Amygdala (tissue), 56 donors: ENCODE data around the gene PCSK4.
A peak's percentile ranks its signal among the peaks of the same experiment; 100 is the strongest.
"Not testable (repeated sequence)": the region's sequence is repeated elsewhere in the genome, so short reads cannot be mapped to it uniquely, and the experiment has no call there.

Source experiments
- DNase-seq, 56 donors: peaks; one replicate each; lab custom pipeline; 2025; lab: John Stamatoyannopoulos, UW

The PCSK4 gene

GRCh38 chr19:1489463-1490310 lies 463 bp downstream of the PCSK4 start:
- no peak for DNase-seq

- no peak for DNase-seq
These were observed 1.9 kb downstream of the PCSK4 start for GRCh38 chr19:1488282-1488601.

DNA sequence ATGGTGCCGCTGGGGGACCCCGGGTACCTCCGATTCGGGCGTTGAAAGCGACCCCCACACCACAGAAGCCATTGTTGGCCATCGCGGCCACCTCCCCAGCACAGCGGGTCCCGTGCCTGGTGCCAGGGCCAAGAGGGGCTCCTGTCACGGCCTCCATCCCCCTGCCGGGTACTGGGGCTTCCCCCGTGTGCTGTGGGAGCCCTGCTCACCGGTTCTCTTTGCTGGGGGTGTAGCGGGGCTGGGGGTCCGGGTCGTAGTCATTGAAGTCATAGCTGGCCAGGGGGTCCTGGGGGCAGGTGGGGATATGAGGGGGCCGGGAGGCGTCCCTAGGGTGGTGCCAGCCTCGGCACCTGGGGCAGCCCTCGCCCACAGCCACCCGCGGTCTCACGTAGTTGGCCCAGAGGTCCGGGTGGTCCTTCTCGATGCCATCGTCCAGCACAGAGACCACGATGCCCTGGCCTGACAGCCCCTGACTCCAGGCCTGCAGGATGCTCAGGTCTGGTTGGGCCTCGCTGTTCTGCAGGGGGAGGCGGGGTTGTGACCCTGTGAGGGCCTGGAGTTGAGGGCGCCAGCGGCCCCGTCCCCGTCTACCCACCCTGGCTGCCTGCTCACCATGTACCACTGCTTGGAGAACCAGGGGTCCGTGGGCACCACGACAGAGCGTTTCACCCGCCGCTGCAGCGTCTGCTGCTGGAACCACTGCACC lies 2.4 kb downstream of the PCSK4 start:
- DNase-seq: no peak

DNA sequence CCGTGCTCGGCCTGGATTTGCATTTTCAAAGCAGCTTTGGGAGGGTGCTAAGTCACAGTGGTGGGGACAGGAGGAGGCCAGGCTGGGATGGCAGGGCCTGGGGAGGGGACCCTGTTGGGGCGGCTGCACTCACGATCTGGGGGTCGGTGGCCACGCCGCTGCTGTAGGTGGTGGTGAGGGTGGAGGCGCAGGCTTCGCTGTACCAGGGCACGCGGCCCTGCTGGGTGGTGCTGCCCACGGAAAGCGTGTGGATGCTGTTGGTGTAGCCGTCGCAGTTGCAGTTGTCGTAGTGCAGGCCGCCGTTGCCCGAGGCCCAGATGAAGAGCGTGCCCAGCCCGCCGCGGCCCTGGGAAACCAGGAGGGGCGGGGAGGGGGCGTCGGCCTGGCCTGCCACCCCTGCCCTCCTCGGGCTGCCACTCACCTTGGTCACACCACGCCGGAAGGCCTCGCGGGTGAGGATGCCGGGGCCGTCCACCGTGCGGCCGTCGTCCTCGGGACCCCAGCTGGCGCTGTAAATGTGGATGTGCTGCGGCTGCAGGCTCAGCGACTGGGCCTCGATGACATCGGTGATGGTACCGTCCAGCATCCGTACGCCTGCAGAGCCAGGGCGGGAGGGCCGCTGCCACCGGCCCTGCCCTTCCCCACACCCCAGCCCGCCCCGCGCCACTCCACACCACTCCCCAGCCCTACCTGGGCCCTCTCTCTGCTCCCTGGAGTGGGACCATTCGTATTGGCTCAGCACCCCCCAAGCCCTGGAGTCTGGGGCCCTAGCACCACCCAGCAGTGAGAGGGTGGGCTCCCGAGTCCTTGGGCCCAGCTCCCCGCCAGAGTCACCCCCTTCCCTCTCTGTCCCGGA lies 3.2 kb downstream of the PCSK4 start:
- no peak for DNase-seq

DNA sequence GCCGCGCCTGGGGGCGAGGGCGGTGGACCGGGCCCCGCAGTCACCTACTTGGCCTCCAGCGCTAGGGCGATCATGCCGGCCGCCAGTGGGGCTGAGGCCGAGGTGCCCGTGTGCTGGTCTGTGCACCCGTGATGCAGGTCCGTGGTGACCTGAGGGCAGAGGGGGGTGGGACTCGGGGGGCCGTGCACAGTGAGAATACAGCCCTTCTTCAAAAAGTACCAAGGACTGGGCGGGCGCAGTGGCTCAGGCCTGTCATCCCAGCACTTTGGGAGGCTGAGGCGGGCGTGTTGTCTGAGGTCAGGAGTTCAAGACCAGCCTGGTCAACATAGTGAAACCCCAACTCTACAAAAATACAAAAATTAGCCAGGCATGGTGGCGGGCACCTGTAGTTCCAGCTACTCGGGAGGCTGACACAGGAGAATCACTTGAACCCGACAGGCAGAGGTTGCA lies 6.1 kb downstream of the PCSK4 start:
- no peak for DNase-seq

DNA sequence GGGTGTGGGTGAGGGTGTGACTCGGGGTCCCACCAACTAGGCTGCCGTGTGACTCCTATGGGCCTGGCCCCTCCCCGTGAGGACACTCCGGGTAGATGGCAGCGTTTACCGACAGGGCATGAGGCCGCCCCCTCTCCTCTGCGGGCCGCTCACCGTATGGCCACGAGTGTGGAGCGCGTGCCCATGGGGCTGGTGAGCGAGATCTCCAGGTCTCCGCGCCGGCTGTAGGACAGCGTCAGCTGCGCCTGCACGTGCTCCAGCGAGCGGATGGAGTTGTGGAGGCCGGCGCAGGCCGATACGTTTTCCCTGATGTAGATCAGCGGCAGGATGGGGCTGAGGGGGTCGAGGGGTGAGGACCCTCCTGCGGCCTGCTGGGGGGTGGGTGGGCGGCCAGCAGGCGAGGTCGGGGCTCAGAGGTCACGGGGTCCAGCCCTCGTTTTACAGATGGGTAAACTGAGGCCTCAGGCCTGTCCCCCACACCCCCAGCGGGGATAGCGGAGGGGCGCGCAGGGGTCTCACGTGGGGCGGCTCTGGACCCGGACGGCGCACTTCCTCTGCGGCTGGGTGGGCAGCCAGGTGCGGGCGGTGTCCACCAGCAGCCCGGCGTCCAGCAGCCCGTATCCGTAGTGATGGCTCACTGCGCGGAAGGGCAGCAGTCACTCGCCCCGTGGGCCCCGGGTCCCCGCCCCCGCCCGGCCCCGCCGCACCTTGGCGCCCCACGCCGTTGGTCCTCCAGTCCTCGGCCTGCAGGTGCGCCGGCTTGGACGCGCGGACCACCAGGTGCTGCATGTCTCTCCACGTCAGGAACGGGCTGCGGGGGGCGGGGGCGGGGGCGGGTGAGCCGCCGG lies 6.8 kb downstream of the PCSK4 start:
- no peak for DNase-seq

DNA sequence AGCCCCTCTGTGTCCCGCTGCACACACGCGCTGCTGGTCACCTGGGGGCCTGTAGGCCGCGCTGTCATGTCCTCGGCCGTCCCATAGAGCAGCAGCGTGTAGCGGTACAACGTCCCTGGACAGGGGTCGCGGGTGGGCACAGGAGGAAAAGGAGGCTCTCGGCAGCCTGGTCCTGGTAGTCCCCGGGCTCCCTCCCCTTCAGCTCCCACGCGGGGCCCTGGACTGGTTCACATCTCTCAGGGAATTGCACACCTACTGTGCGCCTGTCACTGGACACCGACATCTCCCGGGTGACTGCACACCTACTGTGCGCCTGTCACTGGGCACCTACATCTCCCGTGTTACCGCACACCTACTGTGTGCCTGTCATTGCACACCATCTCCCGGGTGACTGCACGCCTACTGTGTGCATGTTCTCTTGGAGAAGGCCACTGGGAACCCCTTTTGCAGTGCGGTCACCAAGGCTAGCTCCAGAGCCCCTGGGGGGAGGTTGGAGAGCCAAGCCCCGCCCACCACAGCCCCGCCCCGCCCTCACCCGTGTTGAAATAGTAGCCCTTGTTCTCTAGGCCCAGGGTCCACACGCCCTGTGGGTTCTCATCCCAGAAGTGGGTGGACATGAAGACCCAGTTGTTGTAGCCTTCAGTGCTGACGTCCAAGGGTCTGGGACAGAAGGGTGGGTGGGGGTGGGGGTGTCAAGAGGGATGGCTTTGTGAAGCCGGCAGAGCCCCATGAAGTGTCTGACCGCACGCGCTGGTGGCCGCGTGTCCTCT lies 7.6 kb downstream of the PCSK4 start:
- no peak for DNase-seq

DNA sequence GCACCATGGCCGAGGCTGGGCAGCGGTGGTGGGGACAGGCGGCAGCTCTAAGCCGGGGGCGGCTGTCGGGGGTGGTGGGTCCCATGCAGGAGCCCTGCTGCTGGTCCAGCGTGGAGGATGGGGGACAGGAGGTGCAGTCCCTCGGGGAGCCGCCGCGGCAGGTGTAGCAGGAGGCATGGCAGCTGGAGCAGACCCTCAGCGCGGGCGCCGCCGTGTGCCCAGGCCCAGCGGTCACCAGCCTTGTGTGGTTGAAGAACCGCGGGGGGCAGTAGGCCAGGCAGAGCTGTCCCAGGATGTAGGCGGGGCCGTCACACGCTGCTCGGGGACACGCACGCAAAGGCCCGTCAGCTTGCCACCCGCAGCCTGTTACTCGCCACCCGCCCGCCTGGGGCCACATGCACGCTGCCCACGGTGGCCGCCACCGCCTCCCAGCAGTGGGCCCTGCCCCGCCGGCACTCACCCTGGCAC lies 8.2 kb downstream of the PCSK4 start:
- no peak for DNase-seq

- no peak for DNase-seq
These were observed 8.8 kb downstream of the PCSK4 start for GRCh38 chr19:1481224-1481892.

DNA sequence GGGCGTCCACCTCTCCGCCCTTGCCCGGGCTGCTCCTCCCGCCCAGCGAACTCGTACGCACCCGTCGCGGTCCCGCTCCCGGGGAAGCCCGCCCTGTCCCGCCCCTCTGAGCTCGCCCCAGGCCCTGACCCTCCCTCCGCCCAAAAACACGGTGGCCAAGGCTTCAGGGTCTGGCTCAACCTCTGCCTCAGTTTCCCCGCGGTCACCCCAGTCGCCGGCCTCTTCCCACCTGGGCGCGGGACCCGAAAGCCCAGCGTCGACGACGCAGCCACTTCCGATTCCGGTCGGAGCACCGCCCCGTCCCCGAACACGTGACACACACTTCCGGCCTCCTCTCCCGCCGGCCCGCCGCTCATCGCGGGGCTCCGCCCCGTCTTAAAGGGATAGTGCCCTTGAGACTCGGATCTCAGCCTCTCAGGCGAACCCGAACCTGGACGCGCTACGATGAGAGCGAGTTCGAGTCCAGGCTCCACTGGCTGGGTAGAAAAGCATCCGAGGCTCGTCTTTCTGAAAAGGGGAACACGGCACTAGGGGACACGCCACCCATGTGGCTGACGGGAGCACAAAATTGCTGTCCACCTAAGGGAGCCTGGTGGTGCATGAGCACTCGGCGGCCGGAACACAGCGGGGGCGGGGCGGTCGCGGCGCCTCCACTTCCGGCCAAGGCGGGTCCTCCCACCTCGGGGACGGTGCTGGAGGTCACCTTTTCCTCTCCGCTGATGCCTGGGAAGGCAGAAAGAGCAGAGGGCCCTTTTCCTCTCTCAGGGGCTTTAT lies 11.0 kb downstream of the PCSK4 start, which contains the start of gene C19orf25:
Gene C19orf25 (minus strand): TSS at position 282 of the 774 bp plus-strand sequence. CDS start 312 bp downstream, outside the sequence.
- DNase-seq: peak; percentile 41 to 96 (median 87)

DNA sequence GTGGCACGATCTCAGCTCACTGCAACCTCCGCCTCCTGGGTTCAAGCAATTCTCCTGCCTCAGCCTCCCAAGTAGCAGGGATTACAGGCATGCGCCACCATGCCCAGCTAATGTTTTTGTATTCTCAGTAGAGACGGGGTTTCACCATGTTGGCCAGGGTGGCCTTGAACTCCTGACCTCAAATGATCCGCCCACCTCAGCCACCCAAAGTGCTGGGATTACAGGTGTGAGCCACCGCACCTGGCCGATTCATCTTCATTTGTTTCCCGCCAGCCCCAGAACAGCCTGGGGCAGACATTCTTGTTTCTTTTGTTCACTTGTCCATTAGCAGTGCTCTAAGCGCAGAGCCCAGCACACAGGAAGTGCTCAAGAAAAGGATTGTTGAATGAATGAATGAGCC lies 13.1 kb downstream of the PCSK4 start:
- not testable (repeated sequence) for DNase-seq

GRCh38 chr19:1475751-1476437 lies 14.3 kb downstream of the PCSK4 start:
- DNase-seq: no peak

DNA sequence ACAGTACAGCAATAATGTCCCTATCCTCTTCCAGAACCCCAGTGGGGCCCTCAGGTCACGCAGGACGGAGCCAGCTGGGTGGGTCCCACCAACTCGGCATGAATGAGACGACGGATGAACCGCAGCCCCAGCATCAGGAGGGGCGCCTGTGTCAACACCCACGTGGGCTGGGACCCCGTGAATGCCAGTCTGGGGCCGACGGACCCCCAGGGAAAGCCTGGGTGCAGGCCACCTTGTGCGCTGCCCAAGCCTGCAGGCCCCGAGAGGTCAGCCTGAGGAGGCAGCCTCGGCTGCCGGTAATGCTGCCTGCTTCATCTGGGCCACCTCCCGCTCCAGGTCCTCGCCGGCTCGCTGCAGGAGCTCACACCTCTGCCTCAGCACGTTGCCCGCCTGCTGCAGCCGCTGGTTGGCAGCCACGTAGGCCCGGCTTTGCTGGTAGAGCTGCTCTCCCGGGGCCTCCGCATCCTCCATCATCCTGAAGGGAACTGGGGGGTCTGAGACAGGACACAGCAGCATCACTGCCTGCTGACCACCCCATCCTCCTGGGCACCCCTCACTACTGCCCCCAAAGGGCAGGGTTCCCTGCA lies 15.3 kb downstream of the PCSK4 start:
- DNase-seq: no peak

GRCh38 chr19:1474011-1474764 lies 16.0 kb downstream of the PCSK4 start:
- peak in 50 of 56 donors; percentile 11 to 89 (median 62) for DNase-seq

GRCh38 chr19:1473085-1473851 lies 16.9 kb downstream of the PCSK4 start:
- peak in 2 of 56 donors; percentile 38 to 39 for DNase-seq
